Activated naive CD4-positive, alpha-beta T cell treated with anti-CD3 and anti-CD28 coated beads, Interleukin-2, amount 50 U/mL, for 72 hours (primary cell): Measurements from ENCODE around the gene RAP1GAP2. TPM values are rescaled to one million over a fixed set of nuclear protein-coding genes. Genes with fewer than 3 reads are reported as not detected.

Source experiments
- ATAC-seq, 2 donors: fragments of 150-1000 bp; cut with Tn5 transposase; 2 replicates each; pipeline ENCODE4 v1.10.0; 2021; ENCODE audit warnings: mild to moderate bottlenecking in 2 of 2, moderate library complexity in 2 of 2
- DNase-seq, 2 donors: peaks; one replicate each; pipeline ENCODE4 v3.0.0; 2021 to 2022; ENCODE audit warnings: low spot score in 2 of 2
- H3K27ac Mint-ChIP-seq, 2 donors: one replicate each; pipeline ENCODE4 v1.8.0; 2022; ENCODE audit warnings: mild to moderate bottlenecking in 2 of 2, mixed read lengths in 2 of 2
- H3K36me3 Mint-ChIP-seq, 2 donors: one replicate each; pipeline ENCODE4 v1.8.0; 2022; ENCODE audit warnings: mixed read lengths in 2 of 2
- H3K9me3 Mint-ChIP-seq, 2 donors: one replicate each; pipeline ENCODE4 v1.8.0; 2022; ENCODE audit warnings: mixed read lengths in 2 of 2
- total RNA-seq, 2 donors: library from RNA; stranded (reverse); gene quantifications; one replicate each; pipeline ENCODE4 v1.2.3, GENCODE V29; 2022

Gene RAP1GAP2
- total RNA-seq, 2 donors from 2014 or later = 0.29 to 0.50 TPM

DNA sequence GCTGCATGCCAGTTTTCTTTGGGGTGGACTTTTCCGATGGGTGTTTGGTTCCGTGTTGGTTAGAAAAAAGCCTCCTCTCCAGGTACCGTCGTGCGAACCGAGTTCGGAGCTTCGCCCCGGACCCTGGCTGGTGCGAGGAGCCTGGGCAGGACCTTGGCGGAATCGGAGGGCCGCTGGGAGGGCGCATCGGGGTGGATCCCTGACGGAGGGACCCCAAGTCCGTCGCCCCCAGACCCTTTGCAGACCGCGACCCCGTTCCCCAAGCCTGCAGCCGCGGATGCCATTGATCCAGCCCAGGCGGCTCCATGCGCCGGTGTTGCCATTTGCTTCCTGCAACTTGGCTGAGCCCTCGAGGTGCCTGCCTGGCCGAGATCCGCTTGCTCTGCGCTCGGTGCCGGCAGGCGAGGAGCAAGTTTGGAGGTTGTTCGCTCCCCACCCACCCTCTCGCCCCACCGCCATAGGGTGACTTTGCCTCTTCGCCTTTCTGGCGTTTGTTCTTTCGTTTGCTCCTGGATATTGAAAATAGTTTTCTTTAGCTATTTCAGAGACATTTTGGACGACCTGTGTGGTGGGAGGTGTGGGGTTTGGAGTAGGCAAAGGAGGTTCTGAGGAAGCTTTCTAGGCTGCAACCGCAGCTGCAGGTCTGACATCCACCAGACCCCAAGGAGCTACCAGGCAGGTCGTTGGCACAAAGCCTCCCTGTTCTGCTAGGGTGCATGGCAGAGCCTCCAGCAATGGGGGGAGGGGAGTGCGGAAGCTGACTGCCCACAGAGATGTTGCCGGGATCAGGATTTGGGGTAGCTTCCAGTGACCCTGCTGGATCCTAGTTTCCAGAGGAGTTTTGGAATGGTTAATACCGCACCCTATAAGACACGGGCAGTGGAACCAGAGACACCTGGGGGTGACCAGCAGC is 58.2 kb downstream of the RAP1GAP2 start:
- ATAC-seq = peak; percentile 27 to 34
- DNase-seq = peak in 1 of 2 donors; percentile 23
- Mint-ChIP-seq H3K27ac (no peak overlapping the region), H3K9me3 (no peaks in the 10 kb centered on the region), H3K36me3 (no peaks in the 10 kb centered on the region)

DNA sequence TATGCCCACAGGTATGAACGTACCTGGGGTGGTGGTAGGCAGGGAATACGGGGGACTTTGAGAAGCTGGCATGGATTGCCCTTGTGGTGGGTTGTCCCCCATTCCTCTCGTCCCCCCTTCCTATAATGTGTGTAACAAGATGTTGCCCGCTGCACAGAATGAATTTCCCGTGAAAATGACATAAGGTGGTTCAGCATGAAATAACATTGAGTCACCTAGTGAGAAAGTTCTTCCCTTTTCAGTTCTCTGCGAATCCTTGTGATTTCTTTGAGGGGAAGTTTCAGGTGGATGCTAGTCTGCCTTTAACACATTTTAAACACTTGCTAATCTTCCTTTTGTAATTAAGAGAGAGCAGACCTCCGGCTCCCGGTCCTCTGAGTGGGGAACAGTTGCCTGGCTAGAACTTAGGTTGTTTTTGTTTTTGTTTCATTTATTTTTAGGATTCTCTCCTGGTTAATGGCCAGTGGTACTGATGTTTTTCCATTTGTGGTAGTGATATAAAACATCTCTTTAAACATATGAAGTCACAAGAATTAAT is 58.9 kb downstream of the RAP1GAP2 start:
- Mint-ChIP-seq H3K27ac (no peak overlapping the region), H3K9me3 (no peaks in the 10 kb centered on the region), H3K36me3 (no peaks in the 10 kb centered on the region)
- no peak for ATAC-seq
- DNase-seq = no peak

GRCh38 chr17:2856727-2857126 is 60.5 kb downstream of the RAP1GAP2 start:
- Mint-ChIP-seq H3K27ac (no peak overlapping the region), H3K9me3 (no peaks in the 10 kb centered on the region), H3K36me3 (no peaks in the 10 kb centered on the region)
- ATAC-seq = no peak
- DNase-seq = no peak

- no peak for DNase-seq
- no peak for ATAC-seq
- Mint-ChIP-seq H3K36me3 (no peaks in the 10 kb centered on the region), H3K27ac (no peak overlapping the region), H3K9me3 (no peaks in the 10 kb centered on the region)
These were observed 63.8 kb downstream of the RAP1GAP2 start for GRCh38 chr17:2860045-2860444.

- no peak for DNase-seq
- no peak for ATAC-seq
- no peaks in the 10 kb centered on the region for H3K36me3 Mint-ChIP-seq
- no peak overlapping the region for H3K27ac Mint-ChIP-seq
- H3K9me3 Mint-ChIP-seq = no peaks in the 10 kb centered on the region
These were observed 64.6 kb downstream of the RAP1GAP2 start for GRCh38 chr17:2860883-2861282.

GRCh38 chr17:2862197-2862596 is 66.0 kb downstream of the RAP1GAP2 start:
- DNase-seq (no peak), ATAC-seq (no peak)
- no peaks in the 10 kb centered on the region for H3K9me3 Mint-ChIP-seq
- no peaks in the 10 kb centered on the region for H3K36me3 Mint-ChIP-seq
- H3K27ac Mint-ChIP-seq = no peak overlapping the region

DNA sequence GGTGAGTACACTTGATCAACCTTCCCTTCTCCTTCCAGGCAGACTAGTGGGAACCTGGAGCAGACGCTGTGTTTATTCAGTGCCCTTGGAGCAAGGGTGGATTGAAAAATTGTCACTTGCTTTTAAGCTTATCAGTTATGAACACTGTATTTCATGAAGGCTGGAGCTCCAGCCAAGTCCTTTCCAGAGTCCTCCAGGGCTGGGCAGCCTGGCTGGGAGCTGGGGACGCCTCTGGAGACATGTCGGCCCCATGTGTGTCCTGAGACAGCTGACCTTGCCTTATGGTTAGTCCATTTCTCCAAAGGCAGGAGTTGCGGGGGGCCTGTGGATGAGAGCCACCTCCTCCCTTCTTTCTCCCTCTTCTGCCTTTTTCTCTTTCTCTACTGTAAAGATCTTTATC is 67.0 kb downstream of the RAP1GAP2 start:
- ATAC-seq (no peak), DNase-seq (no peak)
- no peaks in the 10 kb centered on the region for H3K9me3 Mint-ChIP-seq
- no peak overlapping the region for H3K27ac Mint-ChIP-seq
- no peaks in the 10 kb centered on the region for H3K36me3 Mint-ChIP-seq

DNA sequence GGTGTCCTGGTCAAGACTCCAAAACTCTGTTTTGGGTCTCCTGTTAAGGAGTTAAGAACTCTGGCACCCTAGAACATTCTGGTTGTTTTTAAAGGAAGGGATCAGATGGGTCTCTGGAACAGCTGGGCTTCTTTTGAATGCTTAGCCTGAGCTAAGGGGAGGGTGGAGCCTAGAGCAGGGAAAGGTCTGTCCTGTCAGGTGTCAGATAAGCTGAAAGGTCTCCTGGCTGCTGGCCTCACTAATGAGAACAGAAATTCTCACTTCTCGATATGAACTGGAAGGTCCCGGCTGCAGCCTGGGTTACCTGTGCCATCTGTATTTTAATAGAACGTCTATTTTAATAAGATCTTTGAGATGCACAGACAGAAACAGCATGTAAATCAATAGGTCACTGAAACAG is 69.0 kb downstream of the RAP1GAP2 start:
- DNase-seq (no peak), ATAC-seq (no peak)
- H3K9me3 Mint-ChIP-seq = no peaks in the 10 kb centered on the region
- H3K36me3 Mint-ChIP-seq = no peaks in the 10 kb centered on the region
- no peak overlapping the region for H3K27ac Mint-ChIP-seq

DNA sequence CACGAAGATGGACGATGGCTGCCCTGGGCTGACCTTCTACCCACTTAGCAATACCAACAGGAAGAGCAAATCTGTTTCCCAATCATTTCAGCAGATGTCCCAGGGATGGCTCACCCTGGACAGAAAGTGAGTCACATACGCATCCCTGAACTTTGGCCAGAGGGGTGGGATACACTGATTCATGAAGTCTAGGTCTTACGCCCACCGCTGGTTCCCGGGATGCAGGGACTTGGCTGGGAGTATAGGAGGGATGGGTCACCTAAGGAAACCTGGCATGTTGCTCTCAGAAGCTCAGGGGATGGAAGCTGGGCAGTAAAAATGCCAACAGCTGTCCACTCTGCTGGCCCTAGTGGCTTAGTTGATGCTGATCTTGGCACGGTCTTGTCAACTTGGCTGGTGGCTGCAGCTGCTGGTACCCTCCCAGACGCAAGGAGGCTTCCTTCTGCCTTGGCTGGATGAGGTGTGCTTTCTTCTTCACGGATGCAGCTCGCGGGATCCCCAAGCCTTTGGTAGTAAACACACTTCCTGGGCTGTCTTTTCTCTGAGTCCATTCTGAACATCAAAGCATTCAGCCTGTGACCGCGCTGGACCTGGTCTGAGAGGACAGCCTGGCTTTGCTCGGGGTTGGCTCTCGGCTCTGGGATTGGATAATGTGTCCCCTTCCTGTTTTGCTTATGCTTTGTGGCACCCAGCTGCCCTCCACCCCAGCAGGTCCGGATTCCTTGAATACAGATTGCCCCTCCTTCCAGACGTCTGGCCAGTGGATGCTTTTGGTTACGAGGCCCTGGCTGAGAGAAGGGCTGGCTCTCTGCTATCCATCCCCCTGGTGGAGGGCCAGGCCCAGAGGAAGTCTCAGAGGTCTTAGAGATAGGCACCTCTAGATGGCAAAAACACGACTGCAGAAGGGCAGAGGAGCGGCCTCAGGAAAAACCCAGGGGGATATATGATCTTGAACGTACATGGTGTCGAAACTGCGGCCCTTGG is 71.5 kb downstream of the RAP1GAP2 start:
- ATAC-seq = no peak
- Mint-ChIP-seq H3K36me3 (no peaks in the 10 kb centered on the region), H3K27ac (no peak overlapping the region), H3K9me3 (no peaks in the 10 kb centered on the region)
- no peak for DNase-seq

DNA sequence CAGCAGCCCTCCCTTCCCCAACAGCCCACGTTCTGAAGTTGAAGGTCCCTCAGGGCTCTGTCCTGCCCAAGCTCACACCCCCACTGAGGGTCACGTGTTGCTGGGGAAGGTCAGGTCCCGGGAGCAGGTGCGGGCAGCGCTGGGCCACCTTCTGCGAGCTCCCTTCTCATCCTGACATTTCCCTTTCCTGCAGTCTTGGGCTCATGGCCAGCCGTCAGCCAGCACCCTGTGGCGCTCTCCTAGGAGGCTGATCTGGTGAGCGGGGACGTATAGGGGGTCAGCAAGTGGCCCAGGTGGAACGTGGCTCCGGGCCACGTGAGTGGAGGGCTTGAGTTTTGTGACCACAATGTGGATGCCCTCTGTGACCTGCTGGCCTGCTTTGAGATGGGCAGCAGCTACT is 73.4 kb downstream of the RAP1GAP2 start:
- DNase-seq (no peak), ATAC-seq (no peak)
- no peak overlapping the region for H3K27ac Mint-ChIP-seq

DNA sequence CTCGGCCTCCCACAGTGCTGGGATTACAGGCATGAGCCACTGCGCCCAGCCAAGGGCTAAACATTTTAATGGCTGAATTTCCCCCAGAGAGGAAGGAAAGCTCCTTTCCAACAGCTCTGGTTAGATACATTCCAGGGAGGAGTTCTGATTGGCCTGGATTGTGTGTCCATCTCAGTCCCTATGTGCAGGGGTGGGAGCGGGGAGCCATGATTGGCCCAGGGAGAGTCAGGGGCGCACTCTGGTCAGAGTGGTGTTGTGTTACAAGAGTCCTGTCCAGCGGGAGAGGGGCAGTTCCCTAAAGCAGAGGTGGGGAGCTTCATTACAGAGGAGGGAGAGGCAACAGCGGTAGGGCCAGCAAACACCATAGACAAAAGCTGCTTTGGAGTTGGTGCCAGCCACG is 75.0 kb downstream of the RAP1GAP2 start:
- Mint-ChIP-seq H3K36me3 (no peaks in the 10 kb centered on the region), H3K9me3 (no peaks in the 10 kb centered on the region), H3K27ac (peak overlapping the region in 1 of 2 donors; percentile 67)
- no peak for DNase-seq
- ATAC-seq = no peak

More for the DNA sequence above, 73.4 kb downstream of the RAP1GAP2 start:
- no peaks in the 10 kb centered on the region for H3K36me3 Mint-ChIP-seq
- H3K9me3 Mint-ChIP-seq = no peaks in the 10 kb centered on the region

DNA sequence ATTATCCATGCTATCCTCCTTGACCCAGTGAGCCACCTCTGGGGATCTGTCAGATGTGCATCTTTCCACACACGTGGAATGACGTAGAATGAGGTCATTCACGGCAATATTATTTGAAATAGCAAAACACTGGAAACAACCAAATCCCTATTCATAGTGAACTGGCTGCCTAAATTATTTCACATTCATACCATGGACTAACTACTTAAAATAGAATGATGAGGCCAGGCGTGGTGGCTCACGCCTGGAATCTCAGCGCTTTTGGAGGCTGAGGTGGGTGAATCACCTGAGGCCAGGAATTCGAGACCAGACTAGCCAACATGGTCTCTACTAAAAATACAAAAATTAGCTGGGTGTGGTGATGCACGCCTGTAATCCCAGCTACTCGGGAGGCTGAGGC is 75.5 kb downstream of the RAP1GAP2 start:
- DNase-seq (no peak), ATAC-seq (no peak)
- Mint-ChIP-seq H3K27ac (no peak overlapping the region), H3K9me3 (no peaks in the 10 kb centered on the region), H3K36me3 (no peaks in the 10 kb centered on the region)

GRCh38 chr17:2872282-2872681 is 76.0 kb downstream of the RAP1GAP2 start:
- H3K9me3 Mint-ChIP-seq = no peaks in the 10 kb centered on the region
- no peak overlapping the region for H3K27ac Mint-ChIP-seq
- no peaks in the 10 kb centered on the region for H3K36me3 Mint-ChIP-seq
- DNase-seq (no peak), ATAC-seq (no peak)

DNA sequence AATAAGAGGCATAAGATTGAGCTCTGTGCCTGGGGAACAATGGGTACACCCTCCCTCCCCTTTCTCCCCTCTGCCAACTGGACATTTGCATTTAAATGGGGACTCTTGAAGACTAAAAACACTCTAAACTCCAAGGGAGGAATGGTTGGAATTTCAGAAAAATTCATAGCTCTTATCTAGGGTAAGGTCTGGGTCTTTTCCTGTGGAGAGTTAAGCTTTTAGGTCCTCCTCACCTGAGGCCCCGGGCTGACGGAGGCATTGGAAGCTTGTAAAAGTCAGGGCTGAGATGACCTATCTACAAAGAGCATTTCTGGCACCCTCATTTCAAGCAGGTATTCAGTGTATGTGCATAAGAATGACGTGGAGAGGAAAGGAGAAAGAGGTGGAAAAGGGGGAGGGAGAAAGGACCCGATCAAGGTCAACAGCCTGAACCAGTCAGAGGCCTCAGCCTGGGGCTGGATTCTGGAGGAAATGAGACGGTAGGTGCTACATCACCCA is 78.0 kb downstream of the RAP1GAP2 start:
- no peaks in the 10 kb centered on the region for H3K36me3 Mint-ChIP-seq
- no peaks in the 10 kb centered on the region for H3K9me3 Mint-ChIP-seq
- no peak for DNase-seq
- H3K27ac Mint-ChIP-seq = no peak overlapping the region
- ATAC-seq = no peak

GRCh38 chr17:2875608-2876007 is 79.4 kb downstream of the RAP1GAP2 start:
- DNase-seq (no peak), ATAC-seq (no peak)
- no peaks in the 10 kb centered on the region for H3K9me3 Mint-ChIP-seq
- no peaks in the 10 kb centered on the region for H3K36me3 Mint-ChIP-seq
- H3K27ac Mint-ChIP-seq = no peak overlapping the region

DNA sequence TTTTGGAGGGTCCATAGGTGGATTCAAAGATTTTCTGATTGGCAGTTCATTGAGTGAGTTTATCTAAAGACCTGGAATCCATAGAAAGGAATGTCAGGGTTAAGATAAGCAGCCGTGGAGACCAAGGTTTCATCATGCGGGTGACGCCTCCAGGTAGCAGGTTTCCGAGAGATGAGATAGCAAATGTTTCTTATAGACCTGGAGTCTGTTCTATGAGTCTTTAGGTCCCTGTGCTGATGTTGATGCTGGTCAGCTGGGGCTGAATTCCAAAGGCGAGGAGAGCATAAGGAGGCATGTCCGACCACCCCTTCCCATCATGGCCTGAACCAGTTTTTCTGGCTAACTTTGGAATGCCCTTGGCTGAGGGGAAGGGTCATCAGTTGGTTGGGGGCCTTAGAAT is 80.2 kb downstream of the RAP1GAP2 start:
- ATAC-seq = no peak
- no peak for DNase-seq

GRCh38 chr17:2878751-2879254 is 82.6 kb downstream of the RAP1GAP2 start:
- Mint-ChIP-seq H3K36me3 (no peaks in the 10 kb centered on the region), H3K27ac (no peak overlapping the region), H3K9me3 (no peaks in the 10 kb centered on the region)
- no peak for DNase-seq
- no peak for ATAC-seq

More for the DNA sequence above, 80.2 kb downstream of the RAP1GAP2 start:
- no peaks in the 10 kb centered on the region for H3K9me3 Mint-ChIP-seq
- no peaks in the 10 kb centered on the region for H3K36me3 Mint-ChIP-seq
- H3K27ac Mint-ChIP-seq = no peak overlapping the region
